Activated CD4-positive, CD25-positive, alpha-beta regulatory T cell treated with anti-CD3 and anti-CD28 coated beads, Interleukin-2, amount 50 U/mL, for 16 hours (primary cell): ENCODE measurements around the gene SP140.
"Not testable (repeated sequence)": the region's sequence is repeated elsewhere in the genome, so short reads cannot be mapped to it uniquely, and the experiment has no call there.

Source experiments
- DNase-seq: peaks from one replicate; pipeline ENCODE4 v3.0.0-alpha.2; 2020; ENCODE audit warnings: low read depth, low spot score

SP140 gene

GRCh38 chr2:230326453-230327417 lies 101.2 kb downstream of the SP140 start, which contains the start of gene SP140L:
Gene SP140L, plus strand, starts transcription at chr2:230327193. Its CDS starts 77 bp downstream, at chr2:230327270.
- peak; percentile 57 for DNase-seq

- no peak for DNase-seq
These were observed 102.0 kb downstream of the SP140 start for GRCh38 chr2:230327418-230328154.

- DNase-seq, result no peak
These were observed 102.6 kb downstream of the SP140 start for GRCh38 chr2:230328155-230328458.

- DNase-seq, result no peak
These were observed 104.5 kb downstream of the SP140 start for GRCh38 chr2:230329946-230330605.

GRCh38 chr2:230330725-230331124 lies 105.2 kb downstream of the SP140 start:
- DNase-seq, result no peak

GRCh38 chr2:230335461-230335863 lies 109.9 kb downstream of the SP140 start:
- DNase-seq, result no peak

GRCh38 chr2:230335864-230336506 lies 110.4 kb downstream of the SP140 start:
- DNase-seq, result no peak

GRCh38 chr2:230341936-230342528 lies 116.5 kb downstream of the SP140 start:
- DNase-seq, result not testable (repeated sequence)

- not testable (repeated sequence) for DNase-seq
These were observed 117.6 kb downstream of the SP140 start for GRCh38 chr2:230343041-230343624.

- no peak for DNase-seq
These were observed 118.2 kb downstream of the SP140 start for GRCh38 chr2:230343747-230344146.

GRCh38 chr2:230346465-230346864 lies 120.9 kb downstream of the SP140 start:
- no peak for DNase-seq

GRCh38 chr2:230346921-230347533 lies 121.5 kb downstream of the SP140 start:
- DNase-seq, result no peak

GRCh38 chr2:230347659-230348305 lies 122.2 kb downstream of the SP140 start:
- no peak for DNase-seq

- DNase-seq, result no peak
These were observed 123.3 kb downstream of the SP140 start for GRCh38 chr2:230348787-230349186.

GRCh38 chr2:230356084-230356483 lies 130.5 kb downstream of the SP140 start:
- no peak for DNase-seq

GRCh38 chr2:230358305-230358704 lies 132.8 kb downstream of the SP140 start:
- no peak for DNase-seq

- no peak for DNase-seq
These were observed 134.5 kb downstream of the SP140 start for GRCh38 chr2:230360028-230360427.

GRCh38 chr2:230362030-230362691 lies 136.6 kb downstream of the SP140 start:
- DNase-seq, result no peak
